Mesothelial cell of epicardium (in vitro differentiated cells): ENCODE data around the gene MOSMO. TPM values are rescaled to one million over a fixed set of nuclear protein-coding genes. Genes with fewer than 3 reads are reported as not detected.

Experiments used
- DNase-seq, 2 experiments: peaks; one replicate each; pipeline ENCODE4 v3.0.0; 2021; ENCODE audit warnings: low spot score in 2 of 2; ENCODE audit not compliant: unreplicated experiment in 2 of 2
- H3K27ac Mint-ChIP-seq: 2 replicates; pipeline ENCODE4 v1.8.0; 2021; ENCODE audit warnings: mixed read lengths
- H3K27me3 Mint-ChIP-seq: 2 replicates; pipeline ENCODE4 v1.8.0; 2021; ENCODE audit warnings: low read depth, mixed read lengths
- H3K36me3 Mint-ChIP-seq: 2 replicates; pipeline ENCODE4 v1.8.0; 2021; ENCODE audit warnings: mixed read lengths
- H3K4me1 Mint-ChIP-seq: 2 replicates; pipeline ENCODE4 v1.8.0; 2021; ENCODE audit warnings: mixed read lengths
- H3K4me3 Mint-ChIP-seq: 2 replicates; pipeline ENCODE4 v1.8.0; 2021; ENCODE audit warnings: mild to moderate bottlenecking, moderate library complexity, mixed read lengths
- H3K9me3 Mint-ChIP-seq: 2 replicates; pipeline ENCODE4 v1.8.0; 2021; ENCODE audit warnings: mixed read lengths
- total RNA-seq: library from RNA; stranded (reverse); gene quantifications from 3 replicates; pipeline ENCODE4 v1.2.1, GENCODE V29; 2021
- TF ChIP-seq, protein P1 (sequence below): fragments of 200-600 bp; sonication (generic); IDR thresholded peaks from one replicate; pipeline ENCODE4 v1.5.0; 2021; ENCODE audit warnings: antibody characterized with exemption; ENCODE audit not compliant: unreplicated experiment

Gene MOSMO
- total RNA-seq, 1 donor from 2014 or later: 17.0 TPM

DNA sequence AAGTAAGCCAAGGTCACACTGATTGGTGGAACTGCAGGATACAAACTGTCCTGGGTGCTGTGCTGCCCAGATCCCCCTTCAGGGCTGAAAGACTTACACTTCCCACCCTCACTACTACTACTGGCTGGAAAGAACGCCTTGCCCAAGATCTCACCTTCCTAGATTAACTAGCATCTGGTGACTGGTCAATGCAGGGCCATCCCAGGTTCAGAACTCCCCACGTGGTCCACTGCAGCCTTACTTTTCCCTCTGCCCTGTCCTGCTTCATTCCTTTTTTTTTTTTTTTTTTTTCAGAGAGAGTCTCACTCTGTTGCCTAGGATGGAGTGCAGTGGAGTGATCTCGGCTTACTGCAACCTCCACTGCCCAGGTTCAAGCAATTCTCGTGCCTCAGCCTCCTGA is 4.7 kb upstream of the MOSMO start:
- no peak for DNase-seq

DNA sequence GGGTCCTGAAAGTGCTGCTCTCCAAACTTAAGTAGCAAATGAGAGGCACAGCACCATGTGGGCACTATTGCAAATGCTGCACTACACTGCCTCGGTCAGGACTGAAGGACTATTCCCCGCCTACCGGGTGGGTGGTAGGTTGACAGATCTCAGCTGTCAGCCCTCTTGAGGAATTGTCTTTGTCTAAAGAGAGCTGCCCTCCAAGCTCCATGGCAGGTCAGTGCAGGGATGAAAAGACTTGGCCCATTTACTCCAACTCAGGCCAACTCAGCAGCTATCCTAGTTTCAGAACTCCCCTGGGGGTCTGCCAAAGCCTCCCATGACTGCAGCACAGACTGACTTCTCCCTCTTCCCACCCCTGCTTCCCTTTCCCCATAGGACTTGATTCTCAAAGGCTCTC is 3.6 kb upstream of the MOSMO start:
- H3K27me3 Mint-ChIP-seq: peaks cover 34% of the 10 kb centered on the region
- H3K9me3 Mint-ChIP-seq: no peaks in the 10 kb centered on the region
- peaks cover 18% of the 10 kb centered on the region for H3K4me1 Mint-ChIP-seq
- no peak overlapping the region for H3K27ac Mint-ChIP-seq
- TF ChIP-seq, protein P1, sequence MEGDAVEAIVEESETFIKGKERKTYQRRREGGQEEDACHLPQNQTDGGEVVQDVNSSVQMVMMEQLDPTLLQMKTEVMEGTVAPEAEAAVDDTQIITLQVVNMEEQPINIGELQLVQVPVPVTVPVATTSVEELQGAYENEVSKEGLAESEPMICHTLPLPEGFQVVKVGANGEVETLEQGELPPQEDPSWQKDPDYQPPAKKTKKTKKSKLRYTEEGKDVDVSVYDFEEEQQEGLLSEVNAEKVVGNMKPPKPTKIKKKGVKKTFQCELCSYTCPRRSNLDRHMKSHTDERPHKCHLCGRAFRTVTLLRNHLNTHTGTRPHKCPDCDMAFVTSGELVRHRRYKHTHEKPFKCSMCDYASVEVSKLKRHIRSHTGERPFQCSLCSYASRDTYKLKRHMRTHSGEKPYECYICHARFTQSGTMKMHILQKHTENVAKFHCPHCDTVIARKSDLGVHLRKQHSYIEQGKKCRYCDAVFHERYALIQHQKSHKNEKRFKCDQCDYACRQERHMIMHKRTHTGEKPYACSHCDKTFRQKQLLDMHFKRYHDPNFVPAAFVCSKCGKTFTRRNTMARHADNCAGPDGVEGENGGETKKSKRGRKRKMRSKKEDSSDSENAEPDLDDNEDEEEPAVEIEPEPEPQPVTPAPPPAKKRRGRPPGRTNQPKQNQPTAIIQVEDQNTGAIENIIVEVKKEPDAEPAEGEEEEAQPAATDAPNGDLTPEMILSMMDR: no peak
- H3K4me3 Mint-ChIP-seq: no peak overlapping the region
- no peaks in the 10 kb centered on the region for H3K36me3 Mint-ChIP-seq
- no peak for DNase-seq

More for the DNA sequence above, 4.7 kb upstream of the MOSMO start:
- no peak overlapping the region for H3K4me3 Mint-ChIP-seq
- no peak overlapping the region for H3K27ac Mint-ChIP-seq
- H3K9me3 Mint-ChIP-seq: no peaks in the 10 kb centered on the region
- H3K27me3 Mint-ChIP-seq: peaks cover 34% of the 10 kb centered on the region
- peaks cover 15% of the 10 kb centered on the region for H3K4me1 Mint-ChIP-seq
- no peaks in the 10 kb centered on the region for H3K36me3 Mint-ChIP-seq
- TF ChIP-seq, protein P1: no peak

DNA sequence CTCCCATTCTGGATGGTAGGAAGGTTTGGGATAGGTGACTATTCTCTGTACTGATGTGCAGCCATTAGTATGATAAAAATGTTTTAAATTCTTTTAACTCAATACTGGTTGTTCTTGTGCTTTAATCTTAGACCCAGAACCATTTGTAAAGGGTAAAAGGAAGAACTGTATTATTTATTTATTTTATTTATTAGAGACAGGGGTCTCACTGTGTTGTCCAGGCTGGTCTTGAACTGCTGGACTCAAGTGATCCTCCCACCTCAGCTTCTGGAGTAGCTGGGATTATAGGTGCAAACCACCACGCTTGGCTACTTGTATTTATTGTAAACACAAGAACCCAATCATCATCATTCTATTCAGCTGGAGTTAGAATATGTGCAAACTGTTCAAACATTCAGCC is 2.2 kb upstream of the MOSMO start:
- Mint-ChIP-seq H3K27me3 (peaks cover 32% of the 10 kb centered on the region), H3K4me1 (peaks cover 22% of the 10 kb centered on the region), H3K4me3 (no peak overlapping the region)

DNA sequence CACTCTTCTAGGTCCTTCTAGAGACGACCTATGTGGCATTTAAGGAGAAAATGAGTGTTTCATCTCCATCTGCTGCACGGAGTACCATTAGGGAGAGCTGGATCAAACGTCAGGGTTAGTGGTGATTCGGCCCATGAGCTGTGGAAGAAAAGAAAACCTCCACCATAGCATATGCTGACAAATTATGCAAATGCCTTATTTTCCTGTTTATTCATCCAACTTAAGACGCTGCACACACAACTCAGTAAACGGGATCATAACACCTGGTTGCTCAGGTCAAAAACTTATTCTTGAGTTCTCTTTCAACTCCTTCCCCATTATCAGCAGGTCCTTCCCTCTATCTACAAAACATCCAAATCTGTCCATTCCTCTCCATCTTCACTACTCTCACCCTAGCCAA is 1.3 kb upstream of the MOSMO start:
- DNase-seq: no peak
- no peaks in the 10 kb centered on the region for H3K9me3 Mint-ChIP-seq
- peak overlapping the region; percentile 86 for H3K4me3 Mint-ChIP-seq
- no peaks in the 10 kb centered on the region for H3K36me3 Mint-ChIP-seq
- peaks cover 16% of the 10 kb centered on the region for H3K4me1 Mint-ChIP-seq
- TF ChIP-seq, protein P1: no peak
- peaks cover 26% of the 10 kb centered on the region for H3K27me3 Mint-ChIP-seq
- no peak overlapping the region for H3K27ac Mint-ChIP-seq

More for the DNA sequence above, 2.2 kb upstream of the MOSMO start:
- TF ChIP-seq, protein P1: no peak
- Mint-ChIP-seq H3K9me3 (no peaks in the 10 kb centered on the region), H3K36me3 (no peaks in the 10 kb centered on the region), H3K27ac (no peak overlapping the region)
- DNase-seq: no peak

DNA sequence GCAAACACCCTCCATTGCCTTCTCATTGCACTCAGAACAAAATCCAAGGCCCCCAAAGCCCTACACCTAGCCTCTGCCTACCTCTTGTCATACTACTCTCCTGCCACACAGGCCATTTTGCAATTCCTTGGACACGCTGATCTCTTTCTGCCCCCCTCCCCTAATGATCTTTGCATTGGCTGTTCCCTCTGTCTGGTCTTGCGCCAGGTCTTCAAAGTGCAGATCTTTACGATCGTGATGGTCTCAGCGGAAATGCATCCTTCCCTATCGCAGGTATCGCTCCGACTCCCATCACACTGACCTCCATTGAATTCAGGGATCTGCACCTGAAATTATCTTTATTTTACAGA is 777 bp upstream of the MOSMO start:
- H3K27ac Mint-ChIP-seq: peak overlapping the region; percentile 75
- no peak for DNase-seq
- H3K27me3 Mint-ChIP-seq: peaks cover 26% of the 10 kb centered on the region
- peak overlapping the region; percentile 86 for H3K4me3 Mint-ChIP-seq
- TF ChIP-seq, protein P1: no peak
- H3K36me3 Mint-ChIP-seq: no peaks in the 10 kb centered on the region
- peaks cover 16% of the 10 kb centered on the region for H3K4me1 Mint-ChIP-seq
- H3K9me3 Mint-ChIP-seq: no peaks in the 10 kb centered on the region
